HUES64 (cell line): Measurements from ENCODE around the gene KHSRP.

ENCODE experiments used
- H3K27ac ChIP-seq: 2 replicates; pipeline ENCODE4 v1.7.0; 2013; ENCODE audit warnings: low read depth, low read length, inconsistent platforms
- H3K27me3 ChIP-seq: 2 replicates; pipeline ENCODE4 v1.6.1; 2013; ENCODE audit warnings: mild to moderate bottlenecking, low read length; ENCODE audit not compliant: insufficient read depth
- H3K36me3 ChIP-seq: 2 replicates; pipeline ENCODE4 v1.6.1; 2013; ENCODE audit warnings: mild to moderate bottlenecking, low read length; ENCODE audit not compliant: insufficient read depth
- H3K4me1 ChIP-seq: 2 replicates; pipeline ENCODE4 v1.6.1; 2013; ENCODE audit warnings: mild to moderate bottlenecking, low read length, moderate library complexity; ENCODE audit not compliant: insufficient read depth
- H3K4me3 ChIP-seq: 2 replicates; pipeline ENCODE4 v1.5.1; 2013; ENCODE audit warnings: mild to moderate bottlenecking, low read length, moderate library complexity
- H3K9ac ChIP-seq: 2 replicates; pipeline ENCODE4 v1.6.1; 2013; ENCODE audit warnings: mild to moderate bottlenecking, low read depth, low read length
- H3K9me3 ChIP-seq: 2 replicates; pipeline ENCODE4 v1.6.1; 2013; ENCODE audit warnings: low read depth, low read length; ENCODE audit not compliant: insufficient read depth
- WGBS: fragments of 150-250, 120-280 bp; methylation state at CpG from one replicate; pipeline ENCODE4 v1.1.7; 2013; ENCODE audit warnings: missing lambda C conversion rate; 5-methylcytosine and 5-hydroxymethylcytosine counted together

Gene KHSRP

DNA sequence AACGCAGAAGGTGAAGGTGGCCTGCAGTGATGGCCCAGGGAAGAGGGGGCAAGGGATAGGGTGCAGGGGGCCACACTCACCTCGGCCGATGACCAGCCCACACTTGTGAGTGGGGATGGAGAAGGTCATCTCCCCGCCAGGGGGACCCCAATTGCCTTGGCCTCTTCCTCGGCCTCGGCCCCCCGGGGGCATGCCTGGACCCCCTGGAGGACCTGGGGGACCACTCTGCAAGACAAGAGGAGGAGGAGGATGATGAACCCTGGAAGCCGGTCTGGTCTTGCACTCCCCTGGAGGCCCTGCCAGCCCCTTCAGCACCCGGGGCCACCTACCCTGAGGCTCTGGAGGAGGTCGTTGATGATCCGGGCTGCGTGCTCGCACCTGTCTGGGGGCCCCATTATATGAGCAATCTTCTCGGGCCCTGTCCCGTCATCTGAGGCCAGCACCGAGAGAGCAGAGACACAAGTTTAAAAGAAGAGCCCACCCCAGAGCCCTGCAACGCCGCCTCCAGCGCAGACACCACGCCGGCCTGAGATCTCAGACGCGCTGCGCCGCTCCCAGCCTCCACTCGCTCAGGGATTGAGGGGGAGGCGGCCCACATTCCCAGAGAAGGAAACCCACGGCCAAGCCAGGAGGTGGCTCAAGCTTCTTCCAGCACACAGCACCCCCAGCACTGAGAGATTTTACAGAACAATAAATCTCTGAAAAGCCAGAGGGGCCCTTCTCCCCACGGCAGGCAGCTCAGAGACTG lies 7.8 kb downstream of the KHSRP start:
- Histone ChIP-seq H3K9ac (no peak overlapping the region), H3K4me1 (no peaks in the 10 kb centered on the region), H3K36me3 (peaks cover 83% of the 10 kb centered on the region), H3K27ac (no peak overlapping the region), H3K4me3 (no peak overlapping the region), H3K27me3 (no peaks in the 10 kb centered on the region), H3K9me3 (no peaks in the 10 kb centered on the region)
- WGBS, result 96% methylated on average over 29 of the region's 29 CpGs

DNA sequence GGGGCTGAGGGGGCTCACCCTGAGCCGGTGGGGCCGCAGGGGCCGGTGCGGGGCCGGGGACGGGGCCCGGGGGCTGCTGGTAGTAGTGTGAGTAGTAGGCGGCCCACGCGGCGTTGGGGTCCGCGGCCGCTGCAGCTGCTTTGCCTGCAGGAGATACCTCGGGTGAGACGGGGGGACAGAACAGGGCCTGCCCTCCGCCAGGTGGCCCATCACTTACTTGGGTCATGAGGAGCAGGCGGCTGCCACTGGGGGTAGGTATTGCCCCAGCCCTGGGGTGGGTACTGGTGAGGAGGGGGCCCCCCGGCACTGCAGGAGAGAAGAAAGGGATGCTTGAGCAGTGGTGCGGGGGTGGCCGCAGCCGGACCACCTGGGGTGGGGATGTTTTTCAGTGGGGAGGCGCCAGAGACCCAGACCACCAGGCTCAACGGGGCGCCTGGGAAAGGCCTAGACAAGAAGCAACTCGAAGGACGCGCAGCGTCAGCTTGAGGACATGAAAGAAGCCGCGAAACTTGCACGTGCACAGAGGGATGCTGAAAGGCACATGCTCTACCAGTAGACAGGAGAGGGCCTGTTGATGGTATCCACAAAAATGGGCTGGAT lies 8.9 kb downstream of the KHSRP start:
- WGBS, result 96% methylated on average over 32 of the region's 32 CpGs
- Histone ChIP-seq H3K4me1 (no peaks in the 10 kb centered on the region), H3K4me3 (no peak overlapping the region), H3K36me3 (peaks cover 71% of the 10 kb centered on the region), H3K9ac (no peak overlapping the region), H3K27me3 (no peaks in the 10 kb centered on the region), H3K9me3 (no peaks in the 10 kb centered on the region), H3K27ac (no peak overlapping the region)

DNA sequence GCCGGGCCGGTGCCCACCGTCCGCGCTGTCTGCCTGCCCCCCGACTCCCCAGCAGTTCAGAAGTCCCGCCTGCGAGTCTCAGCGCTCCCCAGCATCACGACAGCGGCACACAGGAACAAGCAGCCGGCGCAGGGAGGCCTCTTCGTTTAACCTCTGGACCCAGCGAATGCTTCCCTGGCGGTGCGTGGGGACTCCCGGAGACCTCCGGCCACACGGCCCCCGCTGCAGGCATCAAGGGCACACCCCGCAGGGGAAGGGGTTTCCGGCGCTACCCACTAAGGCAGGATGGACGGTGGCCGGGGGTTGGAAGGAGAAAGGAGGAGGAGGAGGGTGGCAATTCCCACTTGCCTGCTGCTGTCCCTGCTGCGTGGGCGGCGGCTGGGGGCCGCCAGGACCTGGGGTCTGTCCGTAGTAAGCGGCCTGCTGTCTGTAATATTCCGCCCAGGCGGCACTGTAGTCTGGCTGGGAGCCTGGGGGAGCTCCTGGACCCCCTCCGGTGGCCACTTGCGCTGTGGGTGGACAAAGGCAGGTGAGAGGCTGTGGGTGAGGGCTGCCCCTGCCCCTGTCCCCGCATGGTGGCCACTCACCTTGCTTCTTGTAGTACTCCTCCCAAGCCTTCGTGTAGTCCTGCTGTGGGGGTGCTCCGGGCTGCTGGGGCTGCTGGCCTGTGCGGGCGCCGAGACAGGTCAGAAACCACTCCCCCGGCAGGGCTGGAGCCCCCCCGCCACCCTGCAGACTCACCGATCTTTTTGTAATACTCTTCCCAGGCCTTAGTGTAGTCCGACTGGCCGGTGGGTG lies 9.6 kb downstream of the KHSRP start:
- Histone ChIP-seq H3K27me3 (no peaks in the 10 kb centered on the region), H3K4me3 (no peak overlapping the region)

DNA sequence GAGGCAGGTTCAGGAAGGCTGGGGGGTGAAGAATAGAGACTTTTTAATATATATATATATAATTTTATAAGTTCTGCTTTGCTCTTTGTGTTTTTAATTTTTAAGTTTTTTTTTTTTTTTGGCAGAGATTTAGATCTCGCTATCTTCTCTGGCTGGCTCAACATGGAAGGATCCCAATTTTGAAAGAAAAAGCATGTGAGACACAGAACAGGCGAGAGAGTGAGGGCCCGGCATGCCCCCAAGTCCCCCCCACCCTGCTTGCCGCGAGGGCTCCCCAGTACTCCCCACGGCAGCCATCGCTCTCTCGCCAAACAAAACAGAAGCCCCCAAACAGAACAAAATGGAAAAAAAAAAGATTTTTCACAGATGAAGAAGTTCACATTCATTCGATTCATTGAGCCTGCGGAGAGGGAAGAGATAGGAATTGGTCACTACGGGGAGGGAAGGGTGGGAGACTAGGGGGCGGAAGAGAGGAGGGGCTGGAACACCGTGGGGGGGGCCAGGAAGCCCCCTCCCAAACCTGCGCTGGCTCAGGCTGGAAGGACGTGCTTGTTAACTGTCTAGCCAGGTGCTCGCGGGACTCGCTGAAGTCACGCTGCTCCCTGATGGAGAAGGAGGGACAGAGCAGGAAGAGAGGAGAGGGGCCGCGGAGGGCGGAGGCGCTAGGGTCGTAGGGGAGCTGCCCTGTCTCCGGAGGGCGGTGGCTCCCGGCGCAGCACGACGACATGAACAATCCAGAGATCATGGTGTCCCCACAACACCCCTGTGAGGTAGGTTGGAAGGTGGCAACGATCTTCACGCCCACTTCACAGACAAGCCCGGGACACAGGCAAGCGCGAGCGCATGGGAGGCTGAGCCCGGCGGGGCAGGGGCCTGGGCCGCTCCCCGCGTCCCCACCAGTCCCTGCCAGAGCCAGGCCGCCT lies 10.6 kb downstream of the KHSRP start:
- H3K4me3 ChIP-seq, result no peak overlapping the region
- H3K4me1 ChIP-seq, result no peaks in the 10 kb centered on the region
- WGBS, result 87% methylated on average over 42 of the region's 42 CpGs
- peaks cover 54% of the 10 kb centered on the region for H3K36me3 ChIP-seq
- H3K9ac ChIP-seq, result no peak overlapping the region
- no peaks in the 10 kb centered on the region for H3K9me3 ChIP-seq
- no peak overlapping the region for H3K27ac ChIP-seq
- H3K27me3 ChIP-seq, result no peaks in the 10 kb centered on the region

More for the DNA sequence above, 9.6 kb downstream of the KHSRP start:
- Histone ChIP-seq H3K9me3 (no peaks in the 10 kb centered on the region), H3K4me1 (no peaks in the 10 kb centered on the region), H3K27ac (no peak overlapping the region), H3K9ac (no peak overlapping the region), H3K36me3 (peaks cover 64% of the 10 kb centered on the region)
- WGBS, result 96% methylated on average over 47 of the region's 47 CpGs

DNA sequence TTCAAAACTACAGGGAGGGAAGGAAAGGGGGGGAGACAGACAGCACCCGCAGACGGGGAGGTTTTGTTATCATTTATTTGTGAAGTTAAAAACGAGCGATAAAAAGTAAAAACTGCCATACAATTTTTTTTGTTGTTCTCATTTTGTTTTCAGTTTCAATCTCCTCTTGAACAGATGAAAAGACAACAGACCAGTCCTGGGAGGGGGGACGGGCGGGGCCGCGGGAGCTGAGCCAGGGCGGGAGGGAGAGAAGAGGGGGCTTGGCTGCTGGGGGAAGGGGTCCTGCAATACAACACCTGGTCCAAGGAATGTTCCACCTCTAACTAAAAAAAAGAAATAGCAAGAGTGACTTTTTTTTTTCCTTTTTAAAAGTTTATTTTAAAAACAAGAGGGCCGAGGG lies 11.3 kb downstream of the KHSRP start:
- Histone ChIP-seq H3K36me3 (peaks cover 47% of the 10 kb centered on the region), H3K9ac (no peak overlapping the region), H3K27me3 (no peaks in the 10 kb centered on the region), H3K9me3 (no peaks in the 10 kb centered on the region), H3K27ac (no peak overlapping the region), H3K4me1 (no peaks in the 10 kb centered on the region), H3K4me3 (no peak overlapping the region)
- WGBS, result 94% methylated on average over 3 of the region's 10 CpGs

DNA sequence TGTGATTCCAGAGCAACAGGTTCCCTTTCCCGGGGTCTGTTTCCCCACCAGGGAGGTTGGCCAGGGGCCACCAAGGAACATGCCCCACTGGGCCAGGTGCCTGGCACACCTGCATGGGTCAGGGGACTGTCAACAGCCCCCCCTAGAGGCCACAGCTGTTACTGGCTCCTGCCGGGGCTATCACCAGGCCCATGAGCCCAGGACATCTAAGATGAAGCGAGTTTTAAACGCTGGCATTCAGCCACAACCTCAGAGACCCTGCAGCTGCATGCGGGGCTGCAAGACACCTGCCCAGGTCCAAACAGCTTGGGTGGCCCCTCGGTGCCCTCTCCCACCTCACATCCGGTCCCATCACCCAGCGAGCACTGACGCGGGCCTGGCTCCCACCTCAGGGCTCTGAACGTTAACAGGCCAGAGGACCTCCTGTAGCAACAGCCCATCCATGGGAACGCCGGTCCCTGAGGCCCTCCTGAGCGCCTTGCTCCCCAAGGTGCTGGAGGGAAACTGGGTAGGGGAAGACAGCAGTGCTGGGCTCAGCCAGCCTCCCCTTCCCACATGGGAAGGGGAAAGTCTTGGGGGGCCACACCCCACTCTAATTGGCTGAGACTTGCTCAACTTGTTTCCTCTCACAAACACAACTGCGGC lies 12.0 kb downstream of the KHSRP start:
- WGBS, result 80% methylated on average over 14 of the region's 15 CpGs
- H3K4me1 ChIP-seq, result no peaks in the 10 kb centered on the region
- no peaks in the 10 kb centered on the region for H3K9me3 ChIP-seq
- H3K27me3 ChIP-seq, result no peaks in the 10 kb centered on the region
- peaks cover 40% of the 10 kb centered on the region for H3K36me3 ChIP-seq
- no peak overlapping the region for H3K9ac ChIP-seq
- peak overlapping the region; percentile 63; the same call in 1 of the 2 replicates for H3K27ac ChIP-seq
- H3K4me3 ChIP-seq, result no peak overlapping the region

DNA sequence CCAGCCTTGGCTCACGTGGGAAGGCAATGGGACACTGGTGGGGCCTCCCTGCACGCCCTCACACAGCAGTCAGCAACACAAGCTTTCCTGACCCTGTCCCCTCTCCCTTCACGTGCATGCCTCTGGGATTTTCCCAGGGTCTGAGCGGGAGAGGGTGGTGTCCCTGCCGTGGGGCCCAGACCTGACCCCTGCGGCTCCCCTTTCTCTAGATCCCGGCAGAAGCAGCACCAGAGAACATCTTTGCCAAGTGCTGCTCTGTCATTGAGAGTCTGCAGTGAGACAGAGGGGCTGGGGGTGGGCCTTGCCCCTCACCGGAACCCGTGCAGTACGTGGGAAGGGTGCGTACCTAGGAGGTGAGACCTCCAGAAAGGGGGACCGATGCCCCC lies 12.6 kb downstream of the KHSRP start:
- Histone ChIP-seq H3K27ac (peak overlapping the region; percentile 63; the same call in 1 of the 2 replicates), H3K9ac (no peak overlapping the region), H3K27me3 (no peaks in the 10 kb centered on the region), H3K4me3 (no peak overlapping the region), H3K9me3 (no peaks in the 10 kb centered on the region), H3K36me3 (peaks cover 35% of the 10 kb centered on the region), H3K4me1 (no peaks in the 10 kb centered on the region)
- 84% methylated on average over 12 of the region's 12 CpGs for WGBS

DNA sequence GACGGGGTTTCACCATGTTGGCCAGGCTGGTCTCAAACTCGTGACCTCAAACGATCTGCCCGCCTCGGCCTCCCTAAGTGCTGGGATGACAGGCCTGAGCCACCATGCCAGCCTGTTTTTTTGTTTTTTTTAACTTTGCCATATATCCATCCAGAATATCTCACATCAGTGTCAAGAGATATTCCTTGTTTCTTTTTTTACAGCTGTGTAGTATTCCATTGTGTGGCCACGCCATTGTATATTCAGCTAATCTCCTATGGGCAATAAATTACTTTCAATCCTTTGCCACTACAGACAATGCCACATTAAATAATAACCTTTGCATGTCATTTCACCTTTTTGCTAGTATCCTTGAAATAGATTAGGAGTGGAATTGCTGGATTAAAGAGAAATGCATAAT lies 15.3 kb downstream of the KHSRP start:
- no peaks in the 10 kb centered on the region for H3K4me1 ChIP-seq
- H3K9me3 ChIP-seq, result no peaks in the 10 kb centered on the region
- H3K36me3 ChIP-seq, result peaks cover 9% of the 10 kb centered on the region
- 95% methylated on average over 6 of the region's 6 CpGs for WGBS
- H3K9ac ChIP-seq, result no peak overlapping the region
- H3K4me3 ChIP-seq, result no peak overlapping the region
- H3K27me3 ChIP-seq, result no peaks in the 10 kb centered on the region
- H3K27ac ChIP-seq, result no peak overlapping the region

DNA sequence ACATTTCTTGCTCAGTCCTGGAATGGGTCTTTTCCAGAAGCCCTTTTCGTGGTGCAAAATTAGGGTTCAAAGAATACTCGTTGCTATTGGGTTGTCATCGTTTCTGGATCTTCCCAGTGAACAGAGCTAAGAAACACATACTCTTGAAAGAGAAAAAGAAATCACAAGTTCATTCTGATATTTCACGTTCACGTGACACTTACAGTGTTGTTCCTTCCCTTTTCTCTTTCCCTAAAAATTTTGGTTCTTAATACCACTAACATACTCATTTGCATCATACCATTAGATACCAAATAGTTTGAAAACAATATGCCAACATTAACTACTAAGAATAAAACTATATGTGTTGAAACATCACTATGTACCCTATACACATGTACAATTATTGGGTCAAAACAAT lies 18.2 kb downstream of the KHSRP start:
- no peak overlapping the region for H3K9ac ChIP-seq
- H3K27ac ChIP-seq, result no peak overlapping the region
- H3K4me1 ChIP-seq, result 0 out of 2 replicates have a peak, but pooled peaks cover 4% of the 10 kb centered on the region
- H3K4me3 ChIP-seq, result no peak overlapping the region
- H3K27me3 ChIP-seq, result no peaks in the 10 kb centered on the region
- no peaks in the 10 kb centered on the region for H3K36me3 ChIP-seq
- no peaks in the 10 kb centered on the region for H3K9me3 ChIP-seq
- 91% methylated on average over 5 of the region's 5 CpGs for WGBS

DNA sequence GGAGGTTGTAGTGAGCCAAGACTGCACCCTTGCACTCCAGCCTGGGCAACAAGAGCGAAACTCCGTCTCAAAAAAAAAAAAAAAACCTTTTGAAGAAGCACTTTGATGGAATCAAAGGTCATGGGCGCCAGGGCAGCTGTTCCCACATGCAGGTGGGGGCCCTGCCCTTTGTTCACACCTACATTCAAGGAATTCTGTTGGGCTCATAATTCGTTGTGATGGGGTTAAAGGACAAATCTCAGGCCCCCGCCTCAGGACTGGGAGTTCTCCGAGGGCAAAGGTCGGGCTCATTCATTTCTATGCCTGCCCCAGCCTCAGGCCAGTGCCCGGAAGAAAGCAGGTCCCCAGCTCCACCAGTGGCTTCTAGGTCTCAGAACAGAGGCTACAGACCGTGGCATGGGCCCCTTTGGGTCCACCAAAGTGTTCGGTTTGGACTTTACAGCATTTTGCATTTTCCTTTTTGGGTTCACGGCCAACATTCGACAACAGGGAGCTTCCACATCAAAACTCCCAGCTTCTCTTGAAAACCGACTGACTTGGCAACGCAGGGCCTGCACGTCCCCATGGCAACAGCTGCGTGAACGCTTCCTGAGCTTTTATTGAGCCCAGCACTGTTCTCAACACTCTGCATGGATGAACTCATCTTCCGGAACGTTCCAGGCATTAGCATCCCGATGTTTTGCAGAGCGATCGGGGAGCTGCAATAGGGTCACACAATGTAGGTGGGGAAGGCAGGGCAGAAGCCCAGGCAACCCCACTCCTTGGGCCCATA lies 21.6 kb downstream of the KHSRP start:
- Histone ChIP-seq H3K9ac (no peak overlapping the region), H3K9me3 (no peaks in the 10 kb centered on the region), H3K27ac (no peak overlapping the region), H3K36me3 (no peaks in the 10 kb centered on the region), H3K27me3 (no peaks in the 10 kb centered on the region), H3K4me1 (0 out of 2 replicates have a peak, but pooled peaks cover 4% of the 10 kb centered on the region), H3K4me3 (no peak overlapping the region)
- WGBS, result 89% methylated on average over 22 of the region's 22 CpGs
